Suprapubic skin (tissue), 4 donors: ENCODE data around the gene UTP3. TPM values are rescaled to one million over a fixed set of nuclear protein-coding genes. Genes with fewer than 3 reads are reported as not detected.

Experiments used
- DNase-seq, 2 donors: peaks; one replicate each; pipeline ENCODE4 v3.0.0-alpha.2; 2019; ENCODE audit warnings: low spot score in 2 of 2
- H3K27ac ChIP-seq: fragments of 200-600 bp; sonication (generic); one replicate; pipeline ENCODE4 v1.5.1; 2019
- H3K27me3 ChIP-seq: fragments of 200-600 bp; sonication (generic); one replicate; pipeline ENCODE4 v1.5.1; 2019
- H3K36me3 ChIP-seq: fragments of 200-600 bp; sonication (generic); one replicate; pipeline ENCODE4 v1.5.1; 2019
- H3K4me1 ChIP-seq: fragments of 200-600 bp; sonication (generic); one replicate; pipeline ENCODE4 v1.5.1; 2019
- H3K4me3 ChIP-seq: fragments of 200-600 bp; sonication (generic); one replicate; pipeline ENCODE4 v1.5.1; 2019; ENCODE audit warnings: mild to moderate bottlenecking
- H3K9me3 ChIP-seq: fragments of 200-600 bp; sonication (generic); one replicate; pipeline ENCODE4 v1.5.1; 2019
- CTCF ChIP-seq, 2 donors: fragments of 200-600 bp in 1 of 2; fragments of 450-650 bp in 1 of 2; sonication (generic) in 1 of 2; IDR thresholded peaks; one replicate each; pipeline ENCODE4 v1.5.1; 2016 to 2019; ENCODE audit warnings: antibody characterized with exemption in 2 of 2, mild to moderate bottlenecking in 1 of 2, moderate library complexity in 1 of 2
- POLR2AphosphoS5 ChIP-seq, 3 donors: sonication (generic); formaldehyde crosslinking; IDR thresholded peaks; one replicate each; pipeline ENCODE4 v1.6.1; 2017; ENCODE audit warnings: antibody characterized with exemption in 3 of 3
- WGBS: methylation state at CpG from one replicate; pipeline ENCODE4 v1.1.5; 2018; 5-methylcytosine and 5-hydroxymethylcytosine counted together
- total RNA-seq, 4 donors: library from RNA; depleted of rRNA; stranded (reverse); fragments of >200 nt; gene quantifications; one replicate each; pipeline ENCODE4 v1.1.0, GENCODE V29; 2016

Gene UTP3
- total RNA-seq, 4 donors from 2014 or later = 19.2 to 27.6 (median 22.6) TPM

- no peak for TF ChIP-seq POLR2AphosphoS5 (IDR thresholded peaks at IDR 0.05)
- no peak for TF ChIP-seq CTCF (IDR thresholded peaks at IDR 0.05)
- DNase-seq = no peak
- Histone ChIP-seq H3K4me1 (peaks cover 30% of the 10 kb centered on the region), H3K36me3 (no peaks in the 10 kb centered on the region), H3K9me3 (no peaks in the 10 kb centered on the region), H3K4me3 (no peak overlapping the region), H3K27me3 (no peaks in the 10 kb centered on the region), H3K27ac (no peak overlapping the region)
- WGBS = 85% methylated on average over 6 of the region's 6 CpGs
Observed at GRCh38 chr4:70739496-70740337, 51.4 kb downstream of the UTP3 start.

Other genes with a start within 250 kb of the UTP3 start
- 1 to 10 TPM in 3 of 4 donors, under 1 TPM in 1; 0.86 to 6.8 (median 1.7) TPM for gene MUC7, start 216.3 kb upstream of the UTP3 start, total RNA-seq
- gene AMTN, start 170.0 kb upstream of the UTP3 start, total RNA-seq = under 1 TPM in 2 of 4 donors, not detected in 2; 0.79 to 0.83 TPM
- gene AMBN, start 96.3 kb upstream of the UTP3 start, total RNA-seq = under 1 TPM in 2 of 4 donors, not detected in 2; 0.42 to 0.68 TPM
- gene ENAM, start 59.8 kb upstream of the UTP3 start, total RNA-seq = not detected
- gene JCHAIN, start 22.0 kb upstream of the UTP3 start, total RNA-seq = 1 to 10 TPM in 2 of 4 donors, under 1 TPM in 1, not detected in 1; 0.68 to 8.4 (median 1.4) TPM
- gene RUFY3, start 33.4 kb downstream of the UTP3 start, total RNA-seq = 100 to 1,000 TPM in 1 of 4 donors, 10 to 100 TPM in 3; 53.2 to 155 (median 68.1) TPM
- 10 to 100 TPM; 37.5 to 54.2 (median 46.7) TPM for gene GRSF1, start 151.4 kb downstream of the UTP3 start, total RNA-seq
- gene MOB1B, start 213.8 kb downstream of the UTP3 start, total RNA-seq = 10 to 100 TPM in 3 of 4 donors, 1 to 10 TPM in 1; 9.5 to 20.8 (median 15.0) TPM